Breast epithelium (tissue), 4 donors: Measurements from ENCODE around the gene MED17. TPM values are rescaled to one million over a fixed set of nuclear protein-coding genes. Genes with fewer than 3 reads are reported as not detected.

Experiments used
- DNase-seq, 2 donors: peaks; one replicate each; pipeline ENCODE4 v3.0.0-alpha.2; 2019; ENCODE audit warnings: low spot score in 2 of 2
- H3K27ac ChIP-seq, 2 donors: fragments of 200-600 bp; sonication (generic) in 1 of 2; one replicate each; pipeline ENCODE4 v1.5.1; 2016 to 2019; ENCODE audit warnings: mild to moderate bottlenecking in 1 of 2
- H3K27me3 ChIP-seq, 2 donors: fragments of 200-600 bp; sonication (generic) in 1 of 2; one replicate each; pipeline versions ENCODE4 v1.5.1 to v1.6.0; 2017 to 2019; ENCODE audit warnings: control low read depth in 1 of 2, mild to moderate bottlenecking in 1 of 2
- H3K36me3 ChIP-seq: fragments of 200-600 bp; one replicate; pipeline ENCODE4 v1.5.1; 2019
- H3K4me1 ChIP-seq, 2 donors: fragments of 200-600 bp; sonication (generic); one replicate each; pipeline ENCODE4 v1.5.1; 2016 to 2019; ENCODE audit warnings: control low read depth in 1 of 2
- H3K4me3 ChIP-seq, 3 donors: fragments of 200-600 bp; sonication (generic); 1 replicate in 2 of 3; 2 replicates in 1 of 3; pipeline ENCODE4 v1.5.1; 2016 to 2019; ENCODE audit warnings: mild to moderate bottlenecking in 3 of 3, moderate library complexity in 2 of 3
- H3K9me3 ChIP-seq, 2 donors: fragments of 200-600 bp; sonication (generic) in 1 of 2; one replicate each; pipeline ENCODE4 v1.5.1; 2016 to 2019; ENCODE audit warnings: control low read depth in 1 of 2
- POLR2A ChIP-seq: fragments of 450-650 bp; IDR thresholded peaks from one replicate; pipeline ENCODE4 v1.6.1; 2016; ENCODE audit warnings: antibody characterized with exemption, mild to moderate bottlenecking, moderate library complexity
- POLR2AphosphoS5 ChIP-seq, 3 donors: sonication (generic); formaldehyde crosslinking; IDR thresholded peaks; one replicate each; pipeline ENCODE4 v1.6.1; 2017; ENCODE audit warnings: antibody characterized with exemption in 3 of 3
- intact Hi-C: fragments of 100-400 bp; cut with DNase I; formaldehyde crosslinking; loops from one replicate; pipeline ENCODE4 v1.15.1; 2023; ENCODE audit warnings: low total_unique reads
- total RNA-seq, 3 donors: library from RNA; depleted of rRNA; stranded (reverse); fragments of >200 nt; gene quantifications; one replicate each; pipeline ENCODE4 v1.1.0, GENCODE V29; 2016
- TF ChIP-seq, protein P1 (sequence below), 3 donors: fragments of 450-650 bp; IDR thresholded peaks; one replicate each; pipeline ENCODE4 v1.5.1; 2016 to 2017; ENCODE audit warnings: antibody characterized with exemption in 3 of 3, mild to moderate bottlenecking in 3 of 3, moderate library complexity in 3 of 3

The MED17 gene
- total RNA-seq, 3 donors from 2014 or later = 20.6 to 47.0 (median 29.8) TPM

DNA sequence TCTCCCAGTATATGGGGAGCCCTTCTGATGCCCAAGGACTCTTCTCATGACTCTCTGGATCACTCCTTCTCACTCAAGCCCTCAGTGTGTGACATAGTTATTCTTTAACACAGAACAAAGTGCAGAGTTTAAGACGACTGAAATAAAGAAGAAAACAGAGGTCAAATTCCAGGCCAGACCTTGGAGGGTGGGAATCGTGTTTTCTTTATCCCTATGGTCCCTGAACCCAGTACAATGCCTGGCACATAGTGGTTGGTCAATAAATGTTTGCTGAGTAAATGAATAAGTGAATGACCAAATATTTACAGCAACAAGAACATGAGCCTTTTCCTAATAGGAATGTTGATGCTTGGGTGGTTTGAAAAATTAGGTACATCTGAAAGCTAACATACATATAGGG is 37.5 kb downstream of the MED17 start:
- H3K27ac ChIP-seq = no peak overlapping the region

DNA sequence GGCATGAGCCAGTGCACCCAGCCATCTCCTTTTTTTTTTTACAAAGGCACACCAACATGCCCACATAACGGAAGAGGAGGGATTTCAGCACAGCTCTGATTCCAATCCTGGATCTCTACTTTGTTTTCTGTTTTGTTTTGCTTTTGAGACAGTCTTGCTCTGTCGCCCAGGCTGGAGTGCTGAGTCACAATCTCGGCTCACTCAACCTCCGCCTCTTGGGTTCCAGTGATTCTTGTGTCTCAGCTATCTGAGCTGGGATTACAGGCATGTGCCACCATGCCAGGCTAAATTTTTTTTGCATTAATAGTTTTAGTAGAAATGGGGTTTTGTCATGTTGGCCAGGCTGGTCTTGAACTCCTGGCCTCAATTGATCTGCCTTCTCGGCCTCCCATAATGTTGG is 38.3 kb downstream of the MED17 start:
- DNase-seq = no peak
- Histone ChIP-seq H3K4me1 (no peaks in the 10 kb centered on the region), H3K27ac (no peak overlapping the region), H3K36me3 (no peaks in the 10 kb centered on the region), H3K27me3 (no peaks in the 10 kb centered on the region), H3K4me3 (no peak overlapping the region), H3K9me3 (no peaks in the 10 kb centered on the region)
- intact Hi-C loops = no loop called here
- TF ChIP-seq, protein P1, sequence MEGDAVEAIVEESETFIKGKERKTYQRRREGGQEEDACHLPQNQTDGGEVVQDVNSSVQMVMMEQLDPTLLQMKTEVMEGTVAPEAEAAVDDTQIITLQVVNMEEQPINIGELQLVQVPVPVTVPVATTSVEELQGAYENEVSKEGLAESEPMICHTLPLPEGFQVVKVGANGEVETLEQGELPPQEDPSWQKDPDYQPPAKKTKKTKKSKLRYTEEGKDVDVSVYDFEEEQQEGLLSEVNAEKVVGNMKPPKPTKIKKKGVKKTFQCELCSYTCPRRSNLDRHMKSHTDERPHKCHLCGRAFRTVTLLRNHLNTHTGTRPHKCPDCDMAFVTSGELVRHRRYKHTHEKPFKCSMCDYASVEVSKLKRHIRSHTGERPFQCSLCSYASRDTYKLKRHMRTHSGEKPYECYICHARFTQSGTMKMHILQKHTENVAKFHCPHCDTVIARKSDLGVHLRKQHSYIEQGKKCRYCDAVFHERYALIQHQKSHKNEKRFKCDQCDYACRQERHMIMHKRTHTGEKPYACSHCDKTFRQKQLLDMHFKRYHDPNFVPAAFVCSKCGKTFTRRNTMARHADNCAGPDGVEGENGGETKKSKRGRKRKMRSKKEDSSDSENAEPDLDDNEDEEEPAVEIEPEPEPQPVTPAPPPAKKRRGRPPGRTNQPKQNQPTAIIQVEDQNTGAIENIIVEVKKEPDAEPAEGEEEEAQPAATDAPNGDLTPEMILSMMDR (IDR thresholded peaks at IDR 0.05) = no peak
- TF ChIP-seq POLR2AphosphoS5 (IDR thresholded peaks at IDR 0.05) = no peak
- no peak for TF ChIP-seq POLR2A

More for the DNA sequence above, 37.5 kb downstream of the MED17 start:
- intact Hi-C loops = no loop called here
- no peaks in the 10 kb centered on the region for H3K4me1 ChIP-seq
- no peaks in the 10 kb centered on the region for H3K36me3 ChIP-seq
- no peaks in the 10 kb centered on the region for H3K27me3 ChIP-seq
- DNase-seq = no peak
- no peak overlapping the region for H3K4me3 ChIP-seq
- no peaks in the 10 kb centered on the region for H3K9me3 ChIP-seq
- no peak for TF ChIP-seq POLR2AphosphoS5 (IDR thresholded peaks at IDR 0.05)
- TF ChIP-seq POLR2A = no peak
- TF ChIP-seq, protein P1 (IDR thresholded peaks at IDR 0.05) = no peak

DNA sequence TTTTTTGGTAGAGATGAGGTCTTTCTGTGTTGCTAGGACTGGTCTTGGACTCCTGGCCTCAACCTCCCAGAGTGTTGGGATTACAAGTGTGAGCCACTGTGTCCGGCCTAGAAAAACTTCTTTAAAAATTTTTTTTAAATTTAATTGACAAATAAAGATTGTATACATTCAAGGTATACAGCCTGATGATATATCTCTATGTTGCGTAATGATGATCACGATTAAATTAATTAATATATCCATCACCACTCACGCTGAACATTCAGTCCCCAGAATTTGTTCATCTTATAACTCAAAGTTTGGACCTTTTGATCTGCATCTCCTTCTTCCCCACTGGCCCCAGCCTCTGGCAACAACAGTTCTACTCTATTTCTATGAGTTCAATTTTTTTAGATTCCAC is 39.1 kb downstream of the MED17 start:
- intact Hi-C loops = no loop called here
- TF ChIP-seq, protein P1 (IDR thresholded peaks at IDR 0.05) = no peak
- no peak for TF ChIP-seq POLR2A
- TF ChIP-seq POLR2AphosphoS5 (IDR thresholded peaks at IDR 0.05) = no peak
- H3K4me3 ChIP-seq = no peak overlapping the region

DNA sequence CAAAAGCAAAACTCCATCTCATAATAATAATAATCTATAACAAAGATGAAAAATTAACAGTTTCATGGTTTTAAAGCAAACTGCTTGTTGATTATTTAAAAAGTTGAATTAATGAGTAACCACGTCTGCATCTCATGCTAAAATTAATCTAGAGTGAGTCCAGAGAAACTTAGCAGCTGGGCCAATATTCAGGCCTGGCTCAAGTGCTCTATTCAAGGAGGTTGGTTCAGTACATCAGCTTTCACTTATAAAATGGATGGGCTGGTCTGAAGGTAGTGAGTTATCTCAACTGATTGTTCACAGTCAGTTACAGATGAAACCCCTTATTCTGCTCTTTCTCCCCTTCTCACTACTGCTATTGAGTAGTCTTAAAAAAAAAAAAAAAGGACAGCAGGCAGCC is 43.3 kb downstream of the MED17 start:
- Histone ChIP-seq H3K4me1 (no peaks in the 10 kb centered on the region), H3K4me3 (no peak overlapping the region), H3K36me3 (no peaks in the 10 kb centered on the region), H3K27me3 (no peaks in the 10 kb centered on the region), H3K9me3 (no peaks in the 10 kb centered on the region), H3K27ac (no peak overlapping the region)
- TF ChIP-seq, protein P1 (IDR thresholded peaks at IDR 0.05) = no peak
- TF ChIP-seq POLR2A (no peak), POLR2AphosphoS5 (IDR thresholded peaks at IDR 0.05) (no peak)
- no peak for DNase-seq
- intact Hi-C loops = no loop called here

More for the DNA sequence above, 39.1 kb downstream of the MED17 start:
- Histone ChIP-seq H3K4me1 (no peaks in the 10 kb centered on the region), H3K9me3 (no peaks in the 10 kb centered on the region), H3K27me3 (no peaks in the 10 kb centered on the region), H3K36me3 (no peaks in the 10 kb centered on the region), H3K27ac (no peak overlapping the region)
- DNase-seq = no peak

DNA sequence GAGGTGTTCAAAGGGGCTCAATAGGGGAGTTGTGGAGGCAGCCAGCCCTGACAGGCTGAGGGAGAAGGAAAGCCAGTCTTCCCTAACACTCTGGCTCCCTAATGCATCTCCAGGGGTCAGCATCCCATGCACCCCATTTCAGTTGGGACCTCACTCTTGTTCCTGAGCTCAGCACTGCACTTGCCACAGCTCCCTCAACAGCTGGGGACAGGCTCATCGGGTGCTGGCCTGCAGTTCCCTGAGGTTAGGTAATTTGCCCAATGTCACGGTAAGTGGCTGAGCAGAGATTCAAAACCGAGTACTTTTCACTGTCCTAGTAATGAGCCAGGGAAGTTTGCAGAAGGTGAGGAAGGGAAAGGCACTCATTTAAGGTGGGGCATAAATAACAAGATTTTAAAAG is 45.5 kb downstream of the MED17 start:
- H3K27me3 ChIP-seq = no peaks in the 10 kb centered on the region

More for the DNA sequence above, 45.5 kb downstream of the MED17 start:
- TF ChIP-seq POLR2A (no peak), POLR2AphosphoS5 (IDR thresholded peaks at IDR 0.05) (no peak)
- TF ChIP-seq, protein P1 (IDR thresholded peaks at IDR 0.05) = no peak
- Histone ChIP-seq H3K27ac (no peak overlapping the region), H3K9me3 (no peaks in the 10 kb centered on the region), H3K4me1 (no peaks in the 10 kb centered on the region), H3K4me3 (no peak overlapping the region), H3K36me3 (no peaks in the 10 kb centered on the region)
- no peak for DNase-seq
- intact Hi-C loops = no loop called here
